Measurements from ENCODE around the gene SH3BP2.

SH3BP2 gene

GRCh38 chr4:2816401-2816954 lies 23.6 kb downstream of the SH3BP2 start:
- H3K4me3 ChIP-seq (ENCODE audit: low read depth, low read length) = no peak overlapping the region
- TF ChIP-seq MYC (IDR thresholded peaks at IDR 0.05; ENCODE audit: low read depth, low read length) (no peak), CTCF (IDR thresholded peaks at IDR 0.05; ENCODE audit: low read depth, low read length) (no peak), POLR2A (IDR thresholded peaks at IDR 0.05; ENCODE audit: extremely low read depth, insufficient read length) (no peak), MAX (IDR thresholded peaks at IDR 0.05; ENCODE audit: low read depth, low read length) (no peak)
- DNase-seq (ENCODE audit: low read depth) = peak; percentile 56

- no peak for DNase-seq (ENCODE audit: low read depth)
- no peak overlapping the region for H3K4me3 ChIP-seq (ENCODE audit: low read depth, low read length)
- TF ChIP-seq CTCF (IDR thresholded peaks at IDR 0.05; ENCODE audit: low read depth, low read length) (no peak), MYC (IDR thresholded peaks at IDR 0.05; ENCODE audit: low read depth, low read length) (no peak), MAX (IDR thresholded peaks at IDR 0.05; ENCODE audit: low read depth, low read length) (no peak), POLR2A (IDR thresholded peaks at IDR 0.05; ENCODE audit: extremely low read depth, insufficient read length) (no peak)
Observed at GRCh38 chr4:2817137-2817536, 24.3 kb downstream of the SH3BP2 start.

- H3K4me3 ChIP-seq (ENCODE audit: low read depth, low read length) = no peak overlapping the region
- DNase-seq (ENCODE audit: low read depth) = no peak
- TF ChIP-seq MYC (IDR thresholded peaks at IDR 0.05; ENCODE audit: low read depth, low read length) (no peak), POLR2A (IDR thresholded peaks at IDR 0.05; ENCODE audit: extremely low read depth, insufficient read length) (no peak), CTCF (IDR thresholded peaks at IDR 0.05; ENCODE audit: low read depth, low read length) (no peak), MAX (IDR thresholded peaks at IDR 0.05; ENCODE audit: low read depth, low read length) (no peak)
Observed at GRCh38 chr4:2817701-2818350, 24.9 kb downstream of the SH3BP2 start.

GRCh38 chr4:2818351-2818939 lies 25.6 kb downstream of the SH3BP2 start:
- DNase-seq (ENCODE audit: low read depth) = no peak
- TF ChIP-seq MAX (IDR thresholded peaks at IDR 0.05; ENCODE audit: low read depth, low read length) (no peak), CTCF (IDR thresholded peaks at IDR 0.05; ENCODE audit: low read depth, low read length) (no peak), POLR2A (IDR thresholded peaks at IDR 0.05; ENCODE audit: extremely low read depth, insufficient read length) (no peak), MYC (IDR thresholded peaks at IDR 0.05; ENCODE audit: low read depth, low read length) (no peak)
- no peak overlapping the region for H3K4me3 ChIP-seq (ENCODE audit: low read depth, low read length)

- TF ChIP-seq MYC (IDR thresholded peaks at IDR 0.05; ENCODE audit: low read depth, low read length) (no peak), CTCF (IDR thresholded peaks at IDR 0.05; ENCODE audit: low read depth, low read length) (no peak), MAX (IDR thresholded peaks at IDR 0.05; ENCODE audit: low read depth, low read length) (no peak)
- H3K4me3 ChIP-seq (ENCODE audit: low read depth, low read length) = no peak overlapping the region
- no peak for DNase-seq (ENCODE audit: low read depth)
Observed at GRCh38 chr4:2819244-2820215, 26.6 kb downstream of the SH3BP2 start.

Data from NB4 (cell line).